ENCODE data around the gene GPR35. TPM values are rescaled to one million over a fixed set of nuclear protein-coding genes. Genes with fewer than 3 reads are reported as not detected.

Gene GPR35
- total and polyA plus RNA-seq, 2 of the 13 experiments (the other 11 are each of a cell fraction or from before 2014, with no cell fraction given): 27.1 to 44.2 TPM

DNA sequence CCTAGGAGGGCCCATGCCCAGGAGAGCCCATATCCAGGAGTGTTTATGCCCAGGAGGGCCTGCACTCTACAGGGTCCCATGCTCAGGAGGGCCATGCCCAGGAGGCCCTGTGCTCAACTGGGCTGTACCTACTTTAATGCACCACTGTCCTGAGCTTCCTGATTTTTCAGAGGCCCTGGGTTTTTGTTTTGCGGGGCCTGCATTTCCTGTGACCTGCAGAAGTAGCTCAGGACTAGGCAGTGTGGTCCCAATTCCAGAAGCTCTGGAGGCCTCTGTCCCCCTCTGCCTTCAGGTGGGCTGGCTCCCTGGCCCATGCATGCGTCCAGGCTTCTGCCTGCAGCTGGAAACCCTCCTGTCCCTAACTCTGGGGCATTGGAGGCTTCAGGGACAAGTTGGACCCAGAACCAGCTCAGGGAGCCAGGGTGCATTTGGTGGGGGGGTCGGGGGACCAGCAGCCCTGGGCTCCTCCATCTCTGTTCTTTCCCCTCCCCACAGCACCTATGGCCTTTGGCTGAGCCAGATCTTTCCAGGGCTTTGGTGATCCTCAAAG, 10.8 kb downstream of the GPR35 start (continued):
- TF ChIP-seq, protein P1, sequence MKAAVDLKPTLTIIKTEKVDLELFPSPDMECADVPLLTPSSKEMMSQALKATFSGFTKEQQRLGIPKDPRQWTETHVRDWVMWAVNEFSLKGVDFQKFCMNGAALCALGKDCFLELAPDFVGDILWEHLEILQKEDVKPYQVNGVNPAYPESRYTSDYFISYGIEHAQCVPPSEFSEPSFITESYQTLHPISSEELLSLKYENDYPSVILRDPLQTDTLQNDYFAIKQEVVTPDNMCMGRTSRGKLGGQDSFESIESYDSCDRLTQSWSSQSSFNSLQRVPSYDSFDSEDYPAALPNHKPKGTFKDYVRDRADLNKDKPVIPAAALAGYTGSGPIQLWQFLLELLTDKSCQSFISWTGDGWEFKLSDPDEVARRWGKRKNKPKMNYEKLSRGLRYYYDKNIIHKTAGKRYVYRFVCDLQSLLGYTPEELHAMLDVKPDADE (CRISPR knock-in tag; IDR thresholded peaks at IDR 0.05): no peak

DNA sequence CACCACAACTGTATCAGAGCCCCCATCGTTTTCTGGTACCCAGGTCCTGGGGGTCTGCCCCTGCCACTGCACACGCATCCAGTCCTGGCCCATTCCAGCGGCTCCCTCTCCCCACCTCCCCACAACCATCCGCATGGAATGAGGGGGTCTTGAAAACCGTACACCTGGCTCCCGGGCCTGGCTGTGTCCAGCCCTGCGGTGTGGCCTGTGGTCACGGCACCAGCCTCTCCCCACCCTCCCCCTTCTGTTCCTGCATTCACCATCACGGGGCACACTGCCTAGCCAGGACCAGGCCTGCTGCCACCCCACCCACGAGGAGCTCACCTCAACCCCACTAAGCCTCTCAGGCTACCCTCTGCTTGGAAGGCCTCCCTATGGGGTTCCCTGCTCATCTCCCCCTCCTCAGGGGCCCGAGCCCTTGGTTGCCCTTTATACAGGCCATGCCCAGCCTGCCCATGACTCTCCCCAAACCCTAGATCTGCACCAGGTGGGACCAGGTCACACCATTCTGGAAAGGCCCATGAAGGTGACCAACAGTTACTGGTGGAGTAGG, 11.4 kb downstream of the GPR35 start:
- Histone ChIP-seq H3K4me3 (replicated peaks in 1 of 3; ENCODE audit: insufficient read depth in 1 of 3, low read depth in 2 of 3, low read length in 3 of 3) (no peak overlapping the region), H3K4me1 (ENCODE audit: insufficient read depth, low read length) (no peaks in the 10 kb centered on the region)
- no TSS peak for BruUV-seq (replicated peaks)
- TF ChIP-seq, protein P2, sequence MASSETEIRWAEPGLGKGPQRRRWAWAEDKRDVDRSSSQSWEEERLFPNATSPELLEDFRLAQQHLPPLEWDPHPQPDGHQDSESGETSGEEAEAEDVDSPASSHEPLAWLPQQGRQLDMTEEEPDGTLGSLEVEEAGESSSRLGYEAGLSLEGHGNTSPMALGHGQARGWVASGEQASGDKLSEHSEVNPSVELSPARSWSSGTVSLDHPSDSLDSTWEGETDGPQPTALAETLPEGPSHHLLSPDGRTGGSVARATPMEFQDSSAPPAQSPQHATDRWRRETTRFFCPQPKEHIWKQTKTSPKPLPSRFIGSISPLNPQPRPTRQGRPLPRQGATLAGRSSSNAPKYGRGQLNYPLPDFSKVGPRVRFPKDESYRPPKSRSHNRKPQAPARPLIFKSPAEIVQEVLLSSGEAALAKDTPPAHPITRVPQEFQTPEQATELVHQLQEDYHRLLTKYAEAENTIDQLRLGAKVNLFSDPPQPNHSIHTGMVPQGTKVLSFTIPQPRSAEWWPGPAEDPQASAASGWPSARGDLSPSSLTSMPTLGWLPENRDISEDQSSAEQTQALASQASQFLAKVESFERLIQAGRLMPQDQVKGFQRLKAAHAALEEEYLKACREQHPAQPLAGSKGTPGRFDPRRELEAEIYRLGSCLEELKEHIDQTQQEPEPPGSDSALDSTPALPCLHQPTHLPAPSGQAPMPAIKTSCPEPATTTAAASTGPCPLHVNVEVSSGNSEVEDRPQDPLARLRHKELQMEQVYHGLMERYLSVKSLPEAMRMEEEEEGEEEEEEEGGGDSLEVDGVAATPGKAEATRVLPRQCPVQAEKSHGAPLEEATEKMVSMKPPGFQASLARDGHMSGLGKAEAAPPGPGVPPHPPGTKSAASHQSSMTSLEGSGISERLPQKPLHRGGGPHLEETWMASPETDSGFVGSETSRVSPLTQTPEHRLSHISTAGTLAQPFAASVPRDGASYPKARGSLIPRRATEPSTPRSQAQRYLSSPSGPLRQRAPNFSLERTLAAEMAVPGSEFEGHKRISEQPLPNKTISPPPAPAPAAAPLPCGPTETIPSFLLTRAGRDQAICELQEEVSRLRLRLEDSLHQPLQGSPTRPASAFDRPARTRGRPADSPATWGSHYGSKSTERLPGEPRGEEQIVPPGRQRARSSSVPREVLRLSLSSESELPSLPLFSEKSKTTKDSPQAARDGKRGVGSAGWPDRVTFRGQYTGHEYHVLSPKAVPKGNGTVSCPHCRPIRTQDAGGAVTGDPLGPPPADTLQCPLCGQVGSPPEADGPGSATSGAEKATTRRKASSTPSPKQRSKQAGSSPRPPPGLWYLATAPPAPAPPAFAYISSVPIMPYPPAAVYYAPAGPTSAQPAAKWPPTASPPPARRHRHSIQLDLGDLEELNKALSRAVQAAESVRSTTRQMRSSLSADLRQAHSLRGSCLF (CRISPR knock-in tag; IDR thresholded peaks at IDR 0.05; ENCODE audit: borderline replicate concordance): no peak
- TF ChIP-seq, protein P3, sequence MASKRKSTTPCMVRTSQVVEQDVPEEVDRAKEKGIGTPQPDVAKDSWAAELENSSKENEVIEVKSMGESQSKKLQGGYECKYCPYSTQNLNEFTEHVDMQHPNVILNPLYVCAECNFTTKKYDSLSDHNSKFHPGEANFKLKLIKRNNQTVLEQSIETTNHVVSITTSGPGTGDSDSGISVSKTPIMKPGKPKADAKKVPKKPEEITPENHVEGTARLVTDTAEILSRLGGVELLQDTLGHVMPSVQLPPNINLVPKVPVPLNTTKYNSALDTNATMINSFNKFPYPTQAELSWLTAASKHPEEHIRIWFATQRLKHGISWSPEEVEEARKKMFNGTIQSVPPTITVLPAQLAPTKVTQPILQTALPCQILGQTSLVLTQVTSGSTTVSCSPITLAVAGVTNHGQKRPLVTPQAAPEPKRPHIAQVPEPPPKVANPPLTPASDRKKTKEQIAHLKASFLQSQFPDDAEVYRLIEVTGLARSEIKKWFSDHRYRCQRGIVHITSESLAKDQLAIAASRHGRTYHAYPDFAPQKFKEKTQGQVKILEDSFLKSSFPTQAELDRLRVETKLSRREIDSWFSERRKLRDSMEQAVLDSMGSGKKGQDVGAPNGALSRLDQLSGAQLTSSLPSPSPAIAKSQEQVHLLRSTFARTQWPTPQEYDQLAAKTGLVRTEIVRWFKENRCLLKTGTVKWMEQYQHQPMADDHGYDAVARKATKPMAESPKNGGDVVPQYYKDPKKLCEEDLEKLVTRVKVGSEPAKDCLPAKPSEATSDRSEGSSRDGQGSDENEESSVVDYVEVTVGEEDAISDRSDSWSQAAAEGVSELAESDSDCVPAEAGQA (IDR thresholded peaks at IDR 0.05; ENCODE audit: low read depth): no peak
- TF ChIP-seq, protein P3 (CRISPR knock-in tag; IDR thresholded peaks at IDR 0.05; ENCODE audit: borderline replicate concordance): no peak

More for the DNA sequence above, 11.4 kb downstream of the GPR35 start:
- POLR2A ChIA-PET: no interaction called here
- 16% methylated on average over 10 of the region's 11 CpGs for WGBS (ENCODE audit: low lambda C conversion rate)
- ATAC-seq (no peak), FAIRE-seq (no peak), DNase-seq (ENCODE audit: low spot score) (no peak)
- intact Hi-C loops (cut with micrococcal nuclease; ENCODE audit: unreplicated experiment): no loop called here
- no peaks in the 10 kb centered on the region for H3K79me2 ChIP-seq (ENCODE audit: insufficient read depth, low read length)
- in situ Hi-C loops (cut with HindIII; ENCODE audit: extremely low pct_ligation_motif_present, low pct_unique_long_range_greater_than_20kb): no loop called here
- no peak overlapping the region for H3K27ac ChIP-seq (ENCODE audit: extremely low read length, insufficient read depth, low read length)
- no peak overlapping the region for H3K4me2 ChIP-seq (ENCODE audit: low read depth, low read length)
- peaks cover 34% of the 10 kb centered on the region for H3K9me3 ChIP-seq (ENCODE audit: low read length)
- H2AFZ ChIP-seq (ENCODE audit: low read length): no peak overlapping the region
- H3K9ac ChIP-seq (ENCODE audit: insufficient read depth, low read depth, low read length): no peak overlapping the region
- CTCF ChIA-PET (ENCODE audit: low intra/inter-chr PET ratio, low total read pairs): no interaction called here
- H3K36me3 ChIP-seq (replicated peaks in 1 of 2; ENCODE audit: control insufficient read depth in 1 of 2, insufficient read depth in 2 of 2, low read length in 2 of 2): no peaks in the 10 kb centered on the region
- no peaks in the 10 kb centered on the region for H4K20me1 ChIP-seq (ENCODE audit: insufficient read depth, low read length)
- H3K27me3 ChIP-seq (ENCODE audit: control insufficient read depth in 1 of 2, insufficient read depth in 2 of 2, low read length in 2 of 2): peaks cover 12 to 30% of the 10 kb centered on the region in 2 experiments
